WERI-Rb-1 (cell line): ENCODE measurements around the gene C2CD5.

Source experiments
- DNase-seq: peaks from one replicate; pipeline ENCODE4 v3.0.0-alpha.2; 2020
- H3K27ac ChIP-seq: fragments of 250-450 bp; sonication (Bioruptor Pico); 2 replicates; pipeline ENCODE4 v1.5.1; 2020; ENCODE audit warnings: mild to moderate bottlenecking, moderate library complexity
- H3K27me3 ChIP-seq: fragments of 250-450 bp; sonication (Bioruptor Pico); 2 replicates; pipeline ENCODE4 v1.5.1; 2021; ENCODE audit warnings: mild to moderate bottlenecking, low read depth, moderate library complexity; ENCODE audit not compliant: insufficient read depth, severe bottlenecking
- H3K36me3 ChIP-seq: fragments of 250-450 bp; sonication (Bioruptor Pico); 2 replicates; pipeline ENCODE4 v1.5.1; 2020; ENCODE audit warnings: mild to moderate bottlenecking, moderate library complexity
- H3K4me3 ChIP-seq: 2 replicates; pipeline ENCODE4 v1.5.1; 2011; ENCODE audit warnings: low read depth, mild to moderate bottlenecking, control low read depth, low read length
- H3K9me3 ChIP-seq: fragments of 250-450 bp; sonication (Bioruptor Pico); 2 replicates; pipeline ENCODE4 v1.5.1; 2021; ENCODE audit warnings: mild to moderate bottlenecking, moderate library complexity; ENCODE audit not compliant: severe bottlenecking
- TF ChIP-seq, protein P1 (sequence below): IDR thresholded peaks from 2 replicates; pipeline ENCODE4 v1.5.1; 2011; ENCODE audit warnings: low read depth, mild to moderate bottlenecking, control low read depth, inconsistent platforms, low read length

Gene C2CD5

DNA sequence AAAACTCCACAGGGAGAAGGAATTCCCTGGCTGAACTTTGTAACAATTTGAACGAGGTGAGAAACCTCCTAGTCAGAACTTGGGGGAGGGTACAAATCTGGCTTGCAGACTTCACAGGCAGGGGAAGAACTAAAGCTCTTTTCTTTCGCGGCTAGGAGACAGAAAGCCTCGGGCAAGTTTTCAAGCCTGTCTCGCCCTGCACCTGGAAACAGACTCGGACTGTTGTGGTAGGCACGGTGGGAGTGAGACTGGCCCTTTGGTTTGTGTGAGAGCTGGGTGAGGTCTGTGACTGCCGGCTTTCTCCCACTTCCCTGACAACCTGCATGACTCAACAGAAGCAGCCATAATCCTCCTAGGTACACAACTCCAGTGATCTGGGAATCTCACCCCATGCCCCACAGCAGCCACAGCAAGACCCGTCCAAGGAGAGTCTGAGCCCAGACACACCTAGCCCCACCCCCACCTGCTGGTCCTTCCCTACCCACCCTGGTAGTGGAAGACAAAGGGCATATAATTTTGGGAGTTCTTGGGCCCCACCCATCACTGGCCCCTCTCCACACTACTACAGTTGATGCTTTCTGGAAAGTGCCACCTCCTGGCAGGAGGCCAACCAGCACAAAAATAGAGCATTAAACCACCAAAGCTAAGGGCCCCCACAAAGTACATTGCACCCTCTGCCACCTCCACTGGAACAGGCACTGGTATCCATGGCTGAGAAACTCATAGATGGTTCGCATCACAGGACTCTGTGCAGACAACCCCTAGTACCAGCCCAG lies 107.1 kb downstream of the C2CD5 start:
- H3K36me3 ChIP-seq, result no peaks in the 10 kb centered on the region
- TF ChIP-seq, protein P1, sequence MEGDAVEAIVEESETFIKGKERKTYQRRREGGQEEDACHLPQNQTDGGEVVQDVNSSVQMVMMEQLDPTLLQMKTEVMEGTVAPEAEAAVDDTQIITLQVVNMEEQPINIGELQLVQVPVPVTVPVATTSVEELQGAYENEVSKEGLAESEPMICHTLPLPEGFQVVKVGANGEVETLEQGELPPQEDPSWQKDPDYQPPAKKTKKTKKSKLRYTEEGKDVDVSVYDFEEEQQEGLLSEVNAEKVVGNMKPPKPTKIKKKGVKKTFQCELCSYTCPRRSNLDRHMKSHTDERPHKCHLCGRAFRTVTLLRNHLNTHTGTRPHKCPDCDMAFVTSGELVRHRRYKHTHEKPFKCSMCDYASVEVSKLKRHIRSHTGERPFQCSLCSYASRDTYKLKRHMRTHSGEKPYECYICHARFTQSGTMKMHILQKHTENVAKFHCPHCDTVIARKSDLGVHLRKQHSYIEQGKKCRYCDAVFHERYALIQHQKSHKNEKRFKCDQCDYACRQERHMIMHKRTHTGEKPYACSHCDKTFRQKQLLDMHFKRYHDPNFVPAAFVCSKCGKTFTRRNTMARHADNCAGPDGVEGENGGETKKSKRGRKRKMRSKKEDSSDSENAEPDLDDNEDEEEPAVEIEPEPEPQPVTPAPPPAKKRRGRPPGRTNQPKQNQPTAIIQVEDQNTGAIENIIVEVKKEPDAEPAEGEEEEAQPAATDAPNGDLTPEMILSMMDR, result no peak
- H3K27ac ChIP-seq, result no peak overlapping the region
- no peak for DNase-seq
- no peaks in the 10 kb centered on the region for H3K27me3 ChIP-seq
- no peaks in the 10 kb centered on the region for H3K9me3 ChIP-seq
- H3K4me3 ChIP-seq, result no peak overlapping the region

DNA sequence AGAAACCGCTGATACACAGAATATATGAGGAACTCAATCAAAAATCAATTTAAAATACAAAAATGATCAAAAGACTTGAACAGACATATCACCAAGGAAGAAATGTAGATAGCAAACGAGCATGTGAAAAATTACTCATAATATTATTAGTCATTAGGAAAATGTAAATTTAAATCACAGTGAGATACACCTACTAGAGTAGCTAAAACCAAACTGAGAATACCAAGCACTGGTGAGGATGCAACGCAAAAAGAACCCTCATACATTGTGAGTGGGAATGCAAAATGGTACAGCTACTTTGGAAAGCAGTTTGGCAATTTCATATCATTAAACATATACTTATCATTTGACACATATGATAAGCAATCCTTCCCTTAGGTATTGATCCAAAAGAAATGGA lies 108.8 kb downstream of the C2CD5 start:
- Histone ChIP-seq H3K4me3 (no peak overlapping the region), H3K27me3 (no peaks in the 10 kb centered on the region), H3K36me3 (no peaks in the 10 kb centered on the region), H3K27ac (no peak overlapping the region), H3K9me3 (no peaks in the 10 kb centered on the region)
- DNase-seq, result no peak
- TF ChIP-seq, protein P1, result no peak

DNA sequence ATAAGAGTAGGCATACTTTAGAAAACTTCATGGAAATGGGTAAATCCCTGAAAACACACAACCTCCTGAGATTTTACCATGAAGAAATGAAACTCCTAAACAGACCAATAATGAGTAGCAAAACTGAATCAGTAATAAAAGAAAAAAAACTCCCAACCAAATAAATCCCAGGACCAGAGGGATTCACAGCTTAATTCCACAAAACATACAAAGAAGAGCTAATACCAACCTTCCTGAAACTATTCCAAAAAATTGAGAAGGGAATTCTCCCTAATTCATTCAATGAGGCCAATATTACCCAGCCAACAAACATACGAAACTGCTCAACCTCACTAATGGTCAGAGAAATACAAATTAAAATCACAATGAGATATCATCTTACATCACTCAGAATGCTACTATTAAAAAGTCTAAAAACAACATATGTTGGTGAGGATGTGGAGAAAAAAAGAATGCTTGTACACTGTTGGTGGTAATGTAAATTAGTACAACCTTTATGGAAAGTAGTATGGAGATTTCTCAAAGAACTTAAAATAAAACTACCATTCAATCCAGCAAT lies 112.6 kb downstream of the C2CD5 start:
- TF ChIP-seq, protein P1, result no peak
- no peaks in the 10 kb centered on the region for H3K27me3 ChIP-seq
- H3K4me3 ChIP-seq, result no peak overlapping the region
- no peak for DNase-seq
- H3K27ac ChIP-seq, result no peak overlapping the region
- no peaks in the 10 kb centered on the region for H3K36me3 ChIP-seq
- no peaks in the 10 kb centered on the region for H3K9me3 ChIP-seq

DNA sequence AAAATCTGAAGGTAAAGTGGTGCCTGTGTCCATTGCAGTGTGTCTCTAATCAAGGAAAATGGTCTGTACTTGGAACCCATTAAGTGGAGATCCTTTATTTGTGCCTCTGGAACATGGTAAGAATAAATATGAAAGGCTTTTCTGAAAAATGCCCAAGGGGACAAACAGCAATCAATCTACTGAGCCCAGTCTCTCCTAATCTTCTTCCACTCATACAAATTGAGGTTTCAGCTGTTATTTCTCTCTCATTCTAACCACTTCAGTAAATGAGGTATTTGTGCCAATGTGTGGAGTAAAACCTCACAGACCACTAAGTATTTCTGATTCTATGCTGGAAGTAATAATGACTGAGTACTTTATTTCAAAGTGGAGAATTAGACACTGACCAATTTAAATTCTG lies 127.5 kb downstream of the C2CD5 start:
- TF ChIP-seq, protein P1, result no peak
- Histone ChIP-seq H3K27ac (no peak overlapping the region), H3K9me3 (no peaks in the 10 kb centered on the region), H3K27me3 (no peaks in the 10 kb centered on the region), H3K36me3 (no peaks in the 10 kb centered on the region), H3K4me3 (no peak overlapping the region)
- DNase-seq, result no peak

DNA sequence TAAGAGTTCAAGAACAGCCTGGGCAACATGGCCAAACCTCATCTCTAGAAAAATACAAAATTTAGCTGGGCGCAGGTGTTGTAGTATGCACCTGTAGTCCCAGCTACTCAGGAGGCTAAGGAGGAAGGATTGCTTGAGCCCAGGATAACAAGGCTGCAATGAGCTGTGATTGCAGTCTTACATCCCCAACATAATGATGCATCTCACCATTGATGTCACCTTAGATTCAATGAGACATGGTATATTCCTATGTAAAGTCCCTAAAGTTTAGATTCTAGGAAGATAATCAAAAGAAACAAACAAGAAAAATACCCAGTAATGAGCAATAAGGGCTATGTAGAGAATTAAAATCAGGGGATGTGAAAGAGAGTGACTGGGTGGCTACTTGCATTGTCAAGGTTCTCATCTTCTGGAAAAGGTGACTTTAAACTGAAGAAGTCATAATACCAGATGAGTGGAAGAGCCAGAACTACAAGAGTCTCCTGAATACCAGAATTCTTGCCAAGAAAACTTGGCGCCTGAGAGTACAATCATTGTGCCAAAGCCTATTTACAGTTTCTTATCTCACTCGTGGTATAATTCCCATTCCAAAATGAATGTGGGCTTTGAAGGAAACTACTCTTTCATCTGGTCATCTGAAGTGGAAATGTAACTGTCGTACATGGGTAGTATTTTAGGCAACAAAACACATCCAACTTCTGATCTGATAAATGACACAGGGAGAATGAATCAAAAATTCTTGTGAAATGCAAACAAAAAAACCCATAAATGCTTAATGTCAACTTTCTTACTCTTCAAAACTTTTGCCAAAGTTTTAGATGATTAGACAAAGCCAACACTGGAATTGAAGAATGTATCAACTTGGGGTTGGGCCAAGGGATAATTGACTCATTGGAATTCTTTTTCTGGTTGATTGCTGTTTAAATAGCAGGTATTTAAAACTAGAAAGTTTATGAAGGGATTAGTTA lies 128.7 kb downstream of the C2CD5 start:
- DNase-seq, result no peak
- H3K27me3 ChIP-seq, result no peaks in the 10 kb centered on the region
- no peak overlapping the region for H3K27ac ChIP-seq
- no peaks in the 10 kb centered on the region for H3K36me3 ChIP-seq
- H3K4me3 ChIP-seq, result no peak overlapping the region
- TF ChIP-seq, protein P1, result no peak
- H3K9me3 ChIP-seq, result no peaks in the 10 kb centered on the region
